Measurements from ENCODE around the gene CPA3.

- TF ChIP-seq CTCF (IDR thresholded peaks at IDR 0.05 in 8 of 11, conservative IDR thresholded peaks at IDR 0.05 in 3 of 11) (no peak), POLR2A (IDR thresholded peaks at IDR 0.05) (no peak), POLR2AphosphoS5 (IDR thresholded peaks at IDR 0.05) (no peak)
Observed at GRCh38 chr3:148903941-148904340, 38.8 kb downstream of the CPA3 start.
